HepG2 (cell line): ENCODE results near the gene ZFP36. TPM values are rescaled to one million over a fixed set of nuclear protein-coding genes. Genes with fewer than 3 reads are reported as not detected.

Experiments
- ATF3 ChIP-seq: sonication (generic); formaldehyde crosslinking; IDR thresholded peaks from 2 replicates; pipeline ENCODE4 v1.4.0; 2020; ENCODE audit warnings: missing genetic modification reagents
- BORCS8-MEF2B ChIP-seq: sonication (generic); formaldehyde crosslinking; IDR thresholded peaks from 2 replicates; pipeline ENCODE4 v1.8.0; 2022; ENCODE audit warnings: mild to moderate bottlenecking, missing genetic modification reagents
- CAMTA2 ChIP-seq: sonication (generic); formaldehyde crosslinking; IDR thresholded peaks from 2 replicates; pipeline ENCODE4 v1.4.0; 2020; ENCODE audit warnings: mild to moderate bottlenecking, missing genetic modification reagents, borderline replicate concordance
- KLF16 ChIP-seq, 2 experiments: sonication (generic) in 1 of 2; formaldehyde crosslinking in 1 of 2; IDR thresholded peaks; 2 replicates each; pipeline versions ENCODE4 v1.6.1 to v1.8.0; 2016 to 2023; ENCODE audit warnings: missing genetic modification reagents in 2 of 2, missing compliant biosample characterization in 1 of 2
- MTF1 ChIP-seq: sonication (generic); formaldehyde crosslinking; IDR thresholded peaks from 2 replicates; pipeline ENCODE4 v1.5.0; 2020; ENCODE audit warnings: missing genetic modification reagents
- RORA ChIP-seq: sonication (generic); formaldehyde crosslinking; IDR thresholded peaks from 2 replicates; pipeline ENCODE4 v1.5.0; 2020; ENCODE audit warnings: mild to moderate bottlenecking, missing genetic modification reagents, moderate library complexity
- SAP130 ChIP-seq: IDR thresholded peaks from 2 replicates; pipeline ENCODE4 v1.6.1; 2016; ENCODE audit warnings: low read depth
- SMAD1 ChIP-seq: sonication (generic); formaldehyde crosslinking; IDR thresholded peaks from 2 replicates; pipeline ENCODE4 v1.4.0; 2020; ENCODE audit warnings: missing genetic modification reagents, low read depth, mild to moderate bottlenecking, borderline replicate concordance
- ZBTB43 ChIP-seq: sonication (generic); formaldehyde crosslinking; conservative IDR thresholded peaks from 2 replicates; pipeline ENCODE4 v1.4.0; 2020; ENCODE audit warnings: missing genetic modification reagents
- ZFP37 ChIP-seq: sonication (generic); formaldehyde crosslinking; IDR thresholded peaks from 2 replicates; pipeline ENCODE4 v1.4.0; 2020; ENCODE audit warnings: missing genetic modification reagents, borderline replicate concordance
- ZMYM3 ChIP-seq: sonication (generic); formaldehyde crosslinking; IDR thresholded peaks from 2 replicates; pipeline ENCODE4 v1.5.1; 2020; ENCODE audit warnings: mild to moderate bottlenecking, missing genetic modification reagents
- ZSCAN30 ChIP-seq: sonication (generic); formaldehyde crosslinking; IDR thresholded peaks from 2 replicates; pipeline ENCODE4 v1.5.0; 2020; ENCODE audit warnings: mild to moderate bottlenecking, missing genetic modification reagents
- ZXDC ChIP-seq: sonication (generic); formaldehyde crosslinking; IDR thresholded peaks from 2 replicates; pipeline ENCODE4 v1.5.0; 2020; ENCODE audit warnings: mild to moderate bottlenecking, missing genetic modification reagents
- polyA plus RNA-seq, 8 experiments: library from polyadenylated mRNA; depleted of rRNA in 3 of 8; stranded (reverse) in 7 of 8; unstranded in 1 of 8; fragments of >200 nt; fragmentation: Illumina TruSeq in 4 of 8; extraction: Trizol in 4 of 8; gene quantifications; 2 replicates each; pipeline versions ENCODE4 v1.2.1 to v1.2.3, GENCODE V29; 2011 to 2016; ENCODE audit warnings: low read depth in 4 of 8, missing spikeins in 1 of 8, mixed read lengths in 1 of 8; ENCODE audit not compliant: insufficient read depth in 1 of 8
- total RNA-seq, 5 experiments: library from RNA; depleted of rRNA; stranded (reverse); fragments of >200 nt; fragmentation: Illumina TruSeq; extraction: Trizol; gene quantifications; 2 replicates each; pipeline ENCODE4 v1.2.3, GENCODE V29; 2016; ENCODE audit warnings: low read depth in 1 of 5
- TF ChIP-seq, protein P1 (sequence below): sonication (generic); formaldehyde crosslinking; conservative IDR thresholded peaks from 2 replicates; pipeline ENCODE4 v1.4.0; 2020; ENCODE audit warnings: missing genetic modification reagents
- TF ChIP-seq, protein P2 (sequence below): sonication (generic); formaldehyde crosslinking; IDR thresholded peaks from 2 replicates; pipeline ENCODE4 v1.8.1; 2023; ENCODE audit warnings: mild to moderate bottlenecking, missing genetic modification reagents
- TF ChIP-seq, protein P3 (sequence below): sonication (generic); formaldehyde crosslinking; IDR thresholded peaks from 2 replicates; pipeline ENCODE4 v1.5.0; 2020; ENCODE audit warnings: mild to moderate bottlenecking, missing genetic modification reagents
- TF ChIP-seq, protein P4 (sequence below): IDR thresholded peaks from 2 replicates; pipeline ENCODE4 v1.6.1; 2016; ENCODE audit warnings: control low read depth

ZFP36 gene
- total and polyA plus RNA-seq, 2 of the 13 experiments (the other 11 are each of a cell fraction or from before 2014, with no cell fraction given): 1.4 to 1.7 TPM

DNA sequence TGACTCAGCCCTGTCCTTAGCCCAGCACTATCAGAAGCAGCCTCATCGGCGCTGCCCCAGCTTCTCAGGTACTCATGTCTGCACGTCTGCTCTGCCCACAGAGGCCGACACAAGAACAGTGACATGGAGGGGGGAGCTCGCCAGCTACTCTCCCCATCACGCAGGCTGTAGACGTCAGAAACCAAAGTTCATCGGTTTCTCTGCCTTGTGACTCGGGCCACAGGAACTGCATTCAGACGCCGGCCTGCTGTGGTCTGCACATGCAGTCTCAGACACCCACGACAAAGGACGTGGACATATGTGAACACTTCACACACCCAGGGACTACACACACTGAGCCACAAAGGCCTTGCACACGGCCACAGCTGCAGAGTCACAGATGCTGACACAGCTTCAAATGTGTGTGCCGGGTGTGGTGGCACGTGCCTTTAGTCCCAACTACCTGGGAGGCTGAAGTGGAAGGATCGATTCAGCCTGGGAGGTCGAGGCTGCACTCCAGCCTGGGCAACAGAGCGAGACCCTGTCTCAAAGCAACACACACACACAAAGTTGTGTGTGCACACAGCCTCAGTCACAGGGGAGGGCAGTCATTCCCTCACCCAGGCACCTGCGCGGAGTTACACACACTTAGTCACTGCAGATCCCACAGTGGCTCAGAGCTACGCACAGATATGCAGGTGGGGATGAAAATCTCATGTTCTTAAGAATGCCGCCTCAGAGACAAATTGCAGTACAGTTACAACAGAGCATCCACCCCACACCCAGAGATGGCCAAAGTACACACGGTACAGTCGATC, 4.9 kb upstream of the ZFP36 start (continued):
- TF ChIP-seq, protein P1, sequence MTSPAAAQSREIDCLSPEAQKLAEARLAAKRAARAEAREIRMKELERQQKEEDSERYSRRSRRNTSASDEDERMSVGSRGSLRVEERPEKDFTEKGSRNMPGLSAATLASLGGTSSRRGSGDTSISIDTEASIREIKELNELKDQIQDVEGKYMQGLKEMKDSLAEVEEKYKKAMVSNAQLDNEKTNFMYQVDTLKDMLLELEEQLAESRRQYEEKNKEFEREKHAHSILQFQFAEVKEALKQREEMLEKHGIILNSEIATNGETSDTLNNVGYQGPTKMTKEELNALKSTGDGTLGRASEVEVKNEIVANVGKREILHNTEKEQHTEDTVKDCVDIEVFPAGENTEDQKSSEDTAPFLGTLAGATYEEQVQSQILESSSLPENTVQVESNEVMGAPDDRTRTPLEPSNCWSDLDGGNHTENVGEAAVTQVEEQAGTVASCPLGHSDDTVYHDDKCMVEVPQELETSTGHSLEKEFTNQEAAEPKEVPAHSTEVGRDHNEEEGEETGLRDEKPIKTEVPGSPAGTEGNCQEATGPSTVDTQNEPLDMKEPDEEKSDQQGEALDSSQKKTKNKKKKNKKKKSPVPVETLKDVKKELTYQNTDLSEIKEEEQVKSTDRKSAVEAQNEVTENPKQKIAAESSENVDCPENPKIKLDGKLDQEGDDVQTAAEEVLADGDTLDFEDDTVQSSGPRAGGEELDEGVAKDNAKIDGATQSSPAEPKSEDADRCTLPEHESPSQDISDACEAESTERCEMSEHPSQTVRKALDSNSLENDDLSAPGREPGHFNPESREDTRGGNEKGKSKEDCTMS: no peak
- TF ChIP-seq ZSCAN30: no peak
- TF ChIP-seq CAMTA2 (CRISPR knock-in tag): peak; percentile 79
- TF ChIP-seq SMAD1 (CRISPR knock-in tag): no peak
- peak in 1 of 2 experiments; percentile 86; a peak in 2 of 4 replicates for TF ChIP-seq KLF16 (CRISPR knock-in tag; IDR thresholded peaks at IDR 0.05)
- TF ChIP-seq, protein P2, sequence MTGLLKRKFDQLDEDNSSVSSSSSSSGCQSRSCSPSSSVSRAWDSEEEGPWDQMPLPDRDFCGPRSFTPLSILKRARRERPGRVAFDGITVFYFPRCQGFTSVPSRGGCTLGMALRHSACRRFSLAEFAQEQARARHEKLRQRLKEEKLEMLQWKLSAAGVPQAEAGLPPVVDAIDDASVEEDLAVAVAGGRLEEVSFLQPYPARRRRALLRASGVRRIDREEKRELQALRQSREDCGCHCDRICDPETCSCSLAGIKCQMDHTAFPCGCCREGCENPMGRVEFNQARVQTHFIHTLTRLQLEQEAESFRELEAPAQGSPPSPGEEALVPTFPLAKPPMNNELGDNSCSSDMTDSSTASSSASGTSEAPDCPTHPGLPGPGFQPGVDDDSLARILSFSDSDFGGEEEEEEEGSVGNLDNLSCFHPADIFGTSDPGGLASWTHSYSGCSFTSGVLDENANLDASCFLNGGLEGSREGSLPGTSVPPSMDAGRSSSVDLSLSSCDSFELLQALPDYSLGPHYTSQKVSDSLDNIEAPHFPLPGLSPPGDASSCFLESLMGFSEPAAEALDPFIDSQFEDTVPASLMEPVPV (CRISPR knock-in tag): peak; percentile 78; the same call in 1 of the 2 replicates
- TF ChIP-seq ZMYM3 (CRISPR knock-in tag): peak; percentile 93
- peak; percentile 89 for TF ChIP-seq BORCS8-MEF2B
- no peak for TF ChIP-seq MTF1 (CRISPR knock-in tag)
- TF ChIP-seq, protein P3, sequence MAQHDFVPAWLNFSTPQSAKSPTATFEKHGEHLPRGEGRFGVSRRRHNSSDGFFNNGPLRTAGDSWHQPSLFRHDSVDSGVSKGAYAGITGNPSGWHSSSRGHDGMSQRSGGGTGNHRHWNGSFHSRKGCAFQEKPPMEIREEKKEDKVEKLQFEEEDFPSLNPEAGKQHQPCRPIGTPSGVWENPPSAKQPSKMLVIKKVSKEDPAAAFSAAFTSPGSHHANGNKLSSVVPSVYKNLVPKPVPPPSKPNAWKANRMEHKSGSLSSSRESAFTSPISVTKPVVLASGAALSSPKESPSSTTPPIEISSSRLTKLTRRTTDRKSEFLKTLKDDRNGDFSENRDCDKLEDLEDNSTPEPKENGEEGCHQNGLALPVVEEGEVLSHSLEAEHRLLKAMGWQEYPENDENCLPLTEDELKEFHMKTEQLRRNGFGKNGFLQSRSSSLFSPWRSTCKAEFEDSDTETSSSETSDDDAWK: no peak
- TF ChIP-seq RORA: no peak
- 0 out of 2 replicates have a peak, but pooled peaks have one; percentile 67 for TF ChIP-seq ZXDC (CRISPR knock-in tag)
- peak; percentile 95 for TF ChIP-seq SAP130
- TF ChIP-seq, protein P4, sequence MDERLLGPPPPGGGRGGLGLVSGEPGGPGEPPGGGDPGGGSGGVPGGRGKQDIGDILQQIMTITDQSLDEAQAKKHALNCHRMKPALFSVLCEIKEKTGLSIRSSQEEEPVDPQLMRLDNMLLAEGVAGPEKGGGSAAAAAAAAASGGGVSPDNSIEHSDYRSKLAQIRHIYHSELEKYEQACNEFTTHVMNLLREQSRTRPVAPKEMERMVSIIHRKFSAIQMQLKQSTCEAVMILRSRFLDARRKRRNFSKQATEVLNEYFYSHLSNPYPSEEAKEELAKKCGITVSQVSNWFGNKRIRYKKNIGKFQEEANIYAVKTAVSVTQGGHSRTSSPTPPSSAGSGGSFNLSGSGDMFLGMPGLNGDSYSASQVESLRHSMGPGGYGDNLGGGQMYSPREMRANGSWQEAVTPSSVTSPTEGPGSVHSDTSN (CRISPR knock-in tag): no peak
- peak; percentile 85 for TF ChIP-seq ATF3 (CRISPR knock-in tag)
- peak; percentile 65 for TF ChIP-seq ZBTB43
- peak; percentile 93; the same call in 1 of the 2 replicates for TF ChIP-seq ZFP37
